ENCODE measurements around the gene TMTC1. TPM values are rescaled to one million over a fixed set of nuclear protein-coding genes. Genes with fewer than 3 reads are reported as not detected.

The TMTC1 gene
- total and polyA plus RNA-seq, 2 of the 8 experiments (the other 6 are each of a cell fraction or from before 2014, with no cell fraction given), result 15.4 to 20.8 TPM

DNA sequence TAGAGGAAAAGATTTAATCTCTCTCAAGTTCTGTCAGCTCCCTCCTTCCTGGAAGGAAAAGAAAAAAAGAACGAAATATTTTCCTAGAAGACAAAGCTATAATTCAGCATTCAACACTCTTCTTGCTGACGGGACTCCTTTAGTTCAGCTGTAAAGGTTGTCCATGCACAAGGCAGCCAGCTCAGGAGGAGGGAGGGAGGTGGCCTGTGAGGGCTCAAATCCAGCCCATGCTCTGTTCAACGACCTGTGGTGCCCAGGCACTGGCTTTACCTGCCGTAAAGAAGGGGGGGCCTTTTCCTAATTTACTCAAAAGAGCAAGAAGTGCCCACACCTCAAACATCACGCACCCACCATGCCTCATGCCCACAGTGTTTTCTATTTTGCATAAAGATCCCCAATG is 109.3 kb downstream of the TMTC1 start:
- no peak overlapping the region for H2BK20ac ChIP-seq (ENCODE audit: low read length)
- CTCF ChIA-PET (ENCODE audit: partially characterized antibody), result interaction anchor here (0.6 to 1.9 kb wide), 4 partner anchors 11 to 257 kb away, joined by 3 to 5 read pairs (median 4); no protein-coding TSS in a partner anchor

More for the DNA sequence above, 109.3 kb downstream of the TMTC1 start:
- Histone ChIP-seq H2AFZ (ENCODE audit: low read length) (no peak overlapping the region), H3K36me3 (ENCODE audit: control insufficient read depth in 2 of 4, insufficient read depth in 4 of 4, low read length in 3 of 4) (no peaks in the 10 kb centered on the region), H3K56ac (replicated peaks; ENCODE audit: insufficient read length, low read depth, low read length) (no peak overlapping the region), H3K4me2 (ENCODE audit: insufficient read depth in 1 of 2, low read depth in 2 of 2, low read length in 2 of 2) (no peak overlapping the region), H3K27ac (ENCODE audit: low read depth, low read length) (no peak overlapping the region), H2BK120ac (replicated peaks; ENCODE audit: low read depth, low read length) (no peak overlapping the region), H4K20me1 (replicated peaks in 1 of 2; ENCODE audit: control insufficient read depth in 1 of 2, insufficient read depth in 2 of 2, low read length in 2 of 2) (no peaks in the 10 kb centered on the region), H3K4ac (replicated peaks; ENCODE audit: insufficient read length, low read depth, low read length) (no peak overlapping the region), H3K14ac (ENCODE audit: insufficient read length) (no peak overlapping the region), H4K5ac (ENCODE audit: insufficient read length, low read depth, low read length) (no peak overlapping the region), H3K4me3 (ENCODE audit: extremely low read depth in 1 of 4, insufficient read depth in 2 of 4, low read depth in 3 of 4, low read length in 4 of 4) (no peak overlapping the region), H3K18ac (ENCODE audit: extremely low read depth, low read length) (no peak overlapping the region), H3K27me3 (replicated peaks in 1 of 4; ENCODE audit: control insufficient read depth in 3 of 4, extremely low read depth in 1 of 4, insufficient read depth in 3 of 4, low read length in 3 of 4) (no peaks in the 10 kb centered on the region), H2BK12ac (ENCODE audit: low read depth, low read length) (no peak overlapping the region), H4K8ac (ENCODE audit: extremely low read depth, insufficient read depth, low read length) (no peak overlapping the region), H2BK15ac (ENCODE audit: low read length) (no peak overlapping the region), H2AK5ac (ENCODE audit: low read depth, low read length) (no peak overlapping the region), H3K23ac (ENCODE audit: insufficient read length) (no peak overlapping the region), H3K4me1 (replicated peaks in 1 of 4; ENCODE audit: control insufficient read depth in 3 of 4, insufficient read depth in 4 of 4, low read length in 3 of 4) (peaks cover 0 to 3% (median 0%) of the 10 kb centered on the region in 4 experiments; a peak in 2 of 7 replicates), H3K23me2 (ENCODE audit: low read depth, low read length) (no peaks in the 10 kb centered on the region), H3K9me3 (ENCODE audit: insufficient read depth in 2 of 2, low read depth in 1 of 2, low read length in 1 of 2) (no peaks in the 10 kb centered on the region), H3K79me1 (ENCODE audit: low read depth, low read length) (no peaks in the 10 kb centered on the region), H4K91ac (replicated peaks; ENCODE audit: insufficient read length, low read length) (no peak overlapping the region), H2BK5ac (ENCODE audit: low read depth, low read length) (no peak overlapping the region), H3K9ac (replicated peaks in 1 of 4; ENCODE audit: extremely low read depth in 1 of 4, low read depth in 3 of 4, low read length in 3 of 4) (no peak overlapping the region), H3K79me2 (ENCODE audit: control insufficient read depth in 1 of 2, insufficient read depth in 2 of 2, low read length in 2 of 2) (no peaks in the 10 kb centered on the region; a peak in 1 of 4 replicates)
- POLR2A ChIA-PET (ENCODE audit: partially characterized antibody), result no interaction called here
- no peak for DNase-seq (ENCODE audit: low read depth in 1 of 2, low spot score in 2 of 2)
- WGBS, 2 experiments (ENCODE audit: extremely low coverage in 1 of 2, insufficient coverage in 1 of 2, insufficient read length in 1 of 2, insufficient replicate concordance in 2 of 2, low coverage in 1 of 2, low lambda C conversion rate in 2 of 2, missing lambda C conversion rate in 1 of 2), result 91% methylated on average over 5 of the region's 5 CpGs; no CpG with 5 or more reads in 1 of the 2 experiments
- TF ChIP-seq NANOG (IDR thresholded peaks at IDR 0.05; ENCODE audit: insufficient read depth, low read depth, low read length, poor library complexity, severe bottlenecking) (no peak), SRF (IDR thresholded peaks at IDR 0.05; ENCODE audit: low read depth, low read length) (no peak), HDAC2 (IDR thresholded peaks at IDR 0.05; ENCODE audit: borderline replicate concordance in 1 of 2, low read depth in 2 of 2, low read length in 2 of 2) (no peak), CTBP2 (IDR thresholded peaks at IDR 0.05; ENCODE audit: borderline replicate concordance, insufficient read depth, insufficient read length, low read length) (no peak), ZNF274 (IDR thresholded peaks at IDR 0.05; ENCODE audit: borderline replicate concordance, extremely low read depth, low read length) (no peak), KDM5A (IDR thresholded peaks at IDR 0.05; ENCODE audit: low read length) (no peak)
- FAIRE-seq, result no peak
